Measurements from ENCODE around the gene CNOT6.

The CNOT6 gene

GRCh38 chr5:180602481-180603075 lies 108.4 kb downstream of the CNOT6 start:
- peak; percentile 33 for DNase-seq

- peak; percentile 20 for DNase-seq
Observed at GRCh38 chr5:180603076-180603594, 109.0 kb downstream of the CNOT6 start.

GRCh38 chr5:180604271-180604670 lies 110.1 kb downstream of the CNOT6 start:
- peak; percentile 20 for DNase-seq

GRCh38 chr5:180605554-180606214 lies 111.5 kb downstream of the CNOT6 start:
- DNase-seq: peak; percentile 90

GRCh38 chr5:180606215-180606785 lies 112.1 kb downstream of the CNOT6 start:
- DNase-seq: no peak

GRCh38 chr5:180607861-180608571 lies 113.8 kb downstream of the CNOT6 start:
- no peak for DNase-seq

GRCh38 chr5:180608572-180609310 lies 114.6 kb downstream of the CNOT6 start:
- DNase-seq: peak; percentile 12

GRCh38 chr5:180609386-180609785 lies 115.2 kb downstream of the CNOT6 start:
- no peak for DNase-seq

- no peak for DNase-seq
Observed at GRCh38 chr5:180609817-180610550, 115.8 kb downstream of the CNOT6 start.

- peak; percentile 92 for DNase-seq
Observed at GRCh38 chr5:180611140-180611850, 117.1 kb downstream of the CNOT6 start.

GRCh38 chr5:180612683-180613082 lies 118.5 kb downstream of the CNOT6 start:
- peak; percentile 50 for DNase-seq

GRCh38 chr5:180613188-180613813 lies 119.1 kb downstream of the CNOT6 start:
- DNase-seq: peak; percentile 34

- DNase-seq: no peak
Observed at GRCh38 chr5:180613814-180614188, 119.6 kb downstream of the CNOT6 start.

GRCh38 chr5:180618487-180618828 lies 124.3 kb downstream of the CNOT6 start:
- no peak for DNase-seq

GRCh38 chr5:180618829-180619562 lies 124.8 kb downstream of the CNOT6 start:
- DNase-seq: no peak

- DNase-seq: no peak
Observed at GRCh38 chr5:180619563-180619915, 125.4 kb downstream of the CNOT6 start.

GRCh38 chr5:180620014-180620413 lies 125.8 kb downstream of the CNOT6 start:
- no peak for DNase-seq

GRCh38 chr5:180621311-180621710 lies 127.1 kb downstream of the CNOT6 start:
- no peak for DNase-seq

- DNase-seq: no peak
Observed at GRCh38 chr5:180622910-180623309, 128.7 kb downstream of the CNOT6 start.

GRCh38 chr5:180623411-180623834 lies 129.2 kb downstream of the CNOT6 start:
- DNase-seq: no peak
